Psoas muscle (tissue), 8 donors: ENCODE results near the gene DMAC2L. TPM values are rescaled to one million over a fixed set of nuclear protein-coding genes. Genes with fewer than 3 reads are reported as not detected.

Experiments used
- ATAC-seq, 4 donors: fragments of 200-7000 bp; cut with Tn5 transposase; one replicate each; pipeline ENCODE4 v1.9.1; 2020; ENCODE audit warnings: moderate library complexity in 3 of 4, mild to moderate bottlenecking in 2 of 4
- DNase-seq, 2 donors: peaks; one replicate each; pipeline ENCODE4 v3.0.0-alpha.2; 2020
- H3K27ac ChIP-seq: fragments of 200-600 bp; one replicate; pipeline ENCODE4 v1.8.0; 2022
- H3K27me3 ChIP-seq, 3 donors: fragments of 200-600 bp in 1 of 3; one replicate each; pipeline versions ENCODE4 v1.6.1 to v1.8.0; 2013 to 2022; ENCODE audit warnings: low read length in 2 of 3, mild to moderate bottlenecking in 2 of 3, moderate library complexity in 1 of 3; ENCODE audit not compliant: insufficient read depth in 3 of 3
- H3K36me3 ChIP-seq, 2 donors: fragments of 200-600 bp in 1 of 2; one replicate each; pipeline versions ENCODE4 v1.6.1 to v1.8.0; 2013 to 2022; ENCODE audit warnings: low read depth in 1 of 2, mild to moderate bottlenecking in 1 of 2, moderate library complexity in 1 of 2; ENCODE audit not compliant: insufficient read depth in 1 of 2
- H3K4me1 ChIP-seq: fragments of 200-600 bp; one replicate; pipeline ENCODE4 v1.8.0; 2022
- H3K4me3 ChIP-seq: fragments of 200-600 bp; one replicate; pipeline ENCODE4 v1.8.0; 2022; ENCODE audit warnings: mild to moderate bottlenecking
- H3K9me3 ChIP-seq: fragments of 200-600 bp; one replicate; pipeline ENCODE4 v1.8.0; 2022
- WGBS, 3 donors: extraction: QIAGEN DNeasy Blood & Tissue Kit; methylation state at CpG; one replicate each; pipeline versions ENCODE4 v1.1.6 to v1.1.7; 2013; 5-methylcytosine and 5-hydroxymethylcytosine counted together
- intact Hi-C, 2 donors: fragments of 100-400 bp; cut with DNase I; formaldehyde crosslinking; loops; one replicate each; pipeline versions ENCODE4 v1.11.0 to v1.14.2; 2022
- polyA plus RNA-seq, 3 donors: library from polyadenylated mRNA; stranded (reverse); fragments of 200-250 nt; gene quantifications; one replicate each; pipeline ENCODE4 v1.2.3, GENCODE V29; 2013
- total RNA-seq, 4 donors: library from RNA; stranded (reverse); fragmentation: NEBNext Ultra II Directional in 2 of 4; extraction: Animal tissue kit (Norgen Biotek cat#: 25700) in 2 of 4; gene quantifications; one replicate each; pipeline versions ENCODE4 v1.2.1 to v1.2.4, GENCODE V29; 2021 to 2023
- TF ChIP-seq, protein P1 (sequence below): fragments of 200-600 bp; IDR thresholded peaks from one replicate; pipeline ENCODE4 v1.8.0; 2022; ENCODE audit warnings: antibody characterized with exemption
- donor health status: healthy with polysubstance abuse.
- donor health status: DM: no; HTN: no; CAD: no; lungs with moderate emphysema.
- donor health status: Bipolar disorder and iron deficiency.
- donor health status: healthy.
- donor health status: DM: yes; HTN: yes; CAD: no.
- donor health status: DM: no; HTN: no; CAD: no.
- donor health status: DM: no; HTN: no; CAD: no.
- donor health status: DM: yes; HTN: yes; CAD: no.

Gene DMAC2L
- total and polyA plus RNA-seq, 7 donors: 21.7 to 43.5 (median 32.7) TPM

DNA sequence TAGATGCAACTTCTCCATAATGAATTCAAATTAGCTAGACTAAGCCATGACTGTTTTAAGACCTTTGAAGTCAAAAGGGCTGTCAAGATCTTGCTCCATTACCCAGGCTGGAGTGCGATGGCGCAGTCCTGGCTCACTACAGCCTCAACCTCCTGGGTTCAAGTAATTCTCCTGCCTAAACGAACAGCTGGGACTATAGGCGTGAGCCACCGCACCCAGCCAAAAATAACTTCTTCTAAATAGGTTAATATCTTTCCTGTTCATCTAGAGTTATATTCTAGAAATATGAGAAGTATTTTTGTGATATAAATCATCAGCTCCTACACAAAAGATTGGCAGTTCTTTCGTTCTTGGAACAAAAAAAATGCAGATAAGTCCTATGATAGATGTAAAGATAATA is 41.2 kb upstream of the DMAC2L start:
- TF ChIP-seq, protein P1, sequence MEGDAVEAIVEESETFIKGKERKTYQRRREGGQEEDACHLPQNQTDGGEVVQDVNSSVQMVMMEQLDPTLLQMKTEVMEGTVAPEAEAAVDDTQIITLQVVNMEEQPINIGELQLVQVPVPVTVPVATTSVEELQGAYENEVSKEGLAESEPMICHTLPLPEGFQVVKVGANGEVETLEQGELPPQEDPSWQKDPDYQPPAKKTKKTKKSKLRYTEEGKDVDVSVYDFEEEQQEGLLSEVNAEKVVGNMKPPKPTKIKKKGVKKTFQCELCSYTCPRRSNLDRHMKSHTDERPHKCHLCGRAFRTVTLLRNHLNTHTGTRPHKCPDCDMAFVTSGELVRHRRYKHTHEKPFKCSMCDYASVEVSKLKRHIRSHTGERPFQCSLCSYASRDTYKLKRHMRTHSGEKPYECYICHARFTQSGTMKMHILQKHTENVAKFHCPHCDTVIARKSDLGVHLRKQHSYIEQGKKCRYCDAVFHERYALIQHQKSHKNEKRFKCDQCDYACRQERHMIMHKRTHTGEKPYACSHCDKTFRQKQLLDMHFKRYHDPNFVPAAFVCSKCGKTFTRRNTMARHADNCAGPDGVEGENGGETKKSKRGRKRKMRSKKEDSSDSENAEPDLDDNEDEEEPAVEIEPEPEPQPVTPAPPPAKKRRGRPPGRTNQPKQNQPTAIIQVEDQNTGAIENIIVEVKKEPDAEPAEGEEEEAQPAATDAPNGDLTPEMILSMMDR: no peak
- ATAC-seq (no peak), DNase-seq (no peak)
- Histone ChIP-seq H3K4me1 (no peaks in the 10 kb centered on the region), H3K4me3 (no peak overlapping the region), H3K27ac (no peak overlapping the region), H3K9me3 (no peaks in the 10 kb centered on the region), H3K27me3 (no peaks in the 10 kb centered on the region), H3K36me3 (peaks cover 0 to 8% of the 10 kb centered on the region in 2 donors)
- intact Hi-C loops: no loop called here
- 88 to 92% (median 91%) methylated on average over 6 of the region's 6 CpGs for WGBS, 3 donors

DNA sequence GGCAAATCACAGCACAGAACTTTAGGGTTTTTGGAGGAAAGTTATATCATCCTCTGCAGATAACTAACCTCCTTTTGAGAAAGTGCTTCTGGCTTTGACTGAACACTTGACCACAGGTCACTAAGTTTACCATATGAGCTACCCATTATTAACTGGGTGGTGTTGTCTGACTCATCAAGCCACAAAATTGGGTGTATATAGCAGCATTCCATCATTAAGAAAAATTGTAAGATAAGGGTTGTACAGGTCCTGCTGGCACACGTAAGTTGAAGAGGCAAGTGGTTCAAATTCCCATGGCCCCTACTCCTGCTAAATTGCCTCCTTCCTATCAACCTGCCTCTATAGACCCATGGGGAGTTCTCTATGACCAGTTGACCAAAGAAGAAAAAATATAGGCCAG is 39.6 kb upstream of the DMAC2L start:
- intact Hi-C loops: no loop called here
- Histone ChIP-seq H3K27ac (no peak overlapping the region), H3K4me3 (no peak overlapping the region), H3K4me1 (no peaks in the 10 kb centered on the region), H3K27me3 (no peaks in the 10 kb centered on the region), H3K36me3 (peaks cover 0 to 8% of the 10 kb centered on the region in 2 donors), H3K9me3 (no peaks in the 10 kb centered on the region)
- WGBS, 3 donors: 94 to 100% (median 100%) methylated on average over 1 of the region's 1 CpG
- DNase-seq (no peak), ATAC-seq (no peak)
- TF ChIP-seq, protein P1: no peak

- no peak overlapping the region for H3K4me3 ChIP-seq
- no peaks in the 10 kb centered on the region for H3K36me3 ChIP-seq
- H3K9me3 ChIP-seq: no peaks in the 10 kb centered on the region
- TF ChIP-seq, protein P1: no peak
- intact Hi-C loops: no loop called here
- DNase-seq (no peak), ATAC-seq (peak; percentile 48 to 92 (median 88))
- peak overlapping the region; percentile 63 for H3K27ac ChIP-seq
- no peaks in the 10 kb centered on the region for H3K4me1 ChIP-seq
- no peaks in the 10 kb centered on the region for H3K27me3 ChIP-seq
These were observed 26.3 kb upstream of the DMAC2L start for GRCh38 chr14:50285861-50286260.

DNA sequence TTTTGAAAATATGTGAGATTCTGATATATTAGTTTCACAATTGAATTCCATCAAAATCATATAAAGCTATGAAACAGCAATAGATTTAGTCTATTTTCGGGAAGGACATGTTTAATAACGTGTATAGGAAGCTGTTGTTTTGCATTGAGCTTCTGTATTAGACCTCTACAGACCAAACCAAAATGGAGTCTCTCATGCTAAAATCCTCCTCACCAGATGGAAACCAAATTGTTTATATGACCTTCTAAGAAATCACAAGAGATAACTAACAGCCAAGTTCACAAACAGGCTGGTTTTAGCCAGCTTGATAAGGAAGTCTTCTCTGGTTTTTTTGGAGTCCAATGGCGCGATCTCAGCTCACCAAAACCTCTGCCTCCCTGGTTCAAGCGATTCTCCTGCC is 24.0 kb upstream of the DMAC2L start:
- TF ChIP-seq, protein P1: no peak

DNA sequence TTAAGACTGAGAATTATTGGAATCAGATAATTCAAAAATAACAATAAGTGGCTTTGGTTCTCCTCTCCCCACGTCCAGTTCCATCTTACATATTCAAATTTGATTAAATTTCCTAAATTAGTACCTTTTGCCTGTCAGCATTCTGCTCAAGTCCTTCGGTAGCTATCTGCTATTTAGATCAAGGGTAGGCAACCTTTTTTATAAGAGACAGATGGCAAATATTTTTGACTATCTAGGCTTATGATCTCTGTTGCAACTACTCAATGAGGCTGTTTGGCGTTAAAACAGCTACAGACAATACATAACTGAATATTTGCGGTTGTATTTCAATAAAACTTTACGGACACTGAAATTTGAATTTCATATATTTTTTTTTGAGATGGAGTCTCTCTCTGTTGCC is 21.8 kb upstream of the DMAC2L start:
- TF ChIP-seq, protein P1: no peak
- H3K27ac ChIP-seq: no peak overlapping the region
- peaks cover 0 to 13% of the 10 kb centered on the region in 2 donors for H3K36me3 ChIP-seq
- intact Hi-C loops: no loop called here
- no peaks in the 10 kb centered on the region for H3K4me1 ChIP-seq
- no peak for ATAC-seq
- no peak overlapping the region for H3K4me3 ChIP-seq
- WGBS, 3 donors: 89 to 98% (median 97%) methylated on average over 5 of the region's 5 CpGs
- H3K9me3 ChIP-seq: no peaks in the 10 kb centered on the region
- DNase-seq: no peak
- no peaks in the 10 kb centered on the region for H3K27me3 ChIP-seq

More for the DNA sequence above, 24.0 kb upstream of the DMAC2L start:
- 96 to 98% (median 97%) methylated on average over 5 of the region's 5 CpGs for WGBS, 3 donors
- H3K27ac ChIP-seq: no peak overlapping the region
- DNase-seq: no peak
- no peaks in the 10 kb centered on the region for H3K27me3 ChIP-seq
- ATAC-seq: no peak
- H3K4me3 ChIP-seq: no peak overlapping the region
- H3K36me3 ChIP-seq: peaks cover 0 to 4% of the 10 kb centered on the region in 2 donors
- H3K4me1 ChIP-seq: no peaks in the 10 kb centered on the region
- no peaks in the 10 kb centered on the region for H3K9me3 ChIP-seq
- intact Hi-C loops: no loop called here
